Measurements from ENCODE around the gene NODAL. TPM values are rescaled to one million over a fixed set of nuclear protein-coding genes. Genes with fewer than 3 reads are reported as not detected.
"Not testable (repeated sequence)": the region's sequence is repeated elsewhere in the genome, so short reads cannot be mapped to it uniquely, and the experiment has no call there.

The NODAL gene
- total RNA-seq, 1 experiment from 2014 or later = 0.30 TPM

DNA sequence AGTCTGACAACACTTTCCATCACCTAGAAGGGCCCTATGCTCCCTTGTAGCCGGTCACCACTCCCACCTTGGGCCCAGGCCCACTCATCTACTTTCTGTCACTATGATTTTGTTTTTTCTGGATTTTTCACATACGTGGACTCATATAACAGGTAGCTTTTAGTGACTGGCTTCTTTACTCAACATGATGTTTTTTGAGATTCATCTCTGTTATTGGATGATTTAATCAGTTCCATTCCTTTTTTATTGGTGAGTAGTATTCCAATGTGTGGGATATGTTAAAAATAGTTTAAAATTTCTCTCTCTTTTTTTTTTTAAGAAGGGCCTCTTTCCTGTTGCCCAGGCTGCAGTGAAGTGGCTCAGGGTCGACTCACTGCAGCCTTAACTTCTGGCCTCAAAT is 46.3 kb upstream of the NODAL start:
- Histone ChIP-seq H3K27me3 (ENCODE audit: insufficient read depth, low read length) (no peaks in the 10 kb centered on the region), H3K9me3 (ENCODE audit: control insufficient read depth in 1 of 2, insufficient read depth in 1 of 2, low read depth in 1 of 2, low read length in 2 of 2) (no peaks in the 10 kb centered on the region), H2AFZ (ENCODE audit: low read depth, low read length, poor library complexity, severe bottlenecking) (no peak overlapping the region), H3K36me3 (ENCODE audit: control insufficient read depth in 1 of 2, insufficient read depth in 2 of 2, low read length in 2 of 2) (peaks cover 4 to 19% of the 10 kb centered on the region in 2 experiments; a peak in 3 of 4 replicates), H3K4me2 (ENCODE audit: low read length) (no peak overlapping the region), H3K27ac (ENCODE audit: low read depth, low read length) (no peak overlapping the region), H3K4me3 (replicated peaks in 1 of 2; ENCODE audit: low read depth in 1 of 2, low read length in 2 of 2) (no peak overlapping the region), H3K9ac (ENCODE audit: low read length) (no peak overlapping the region), H4K20me1 (ENCODE audit: insufficient read depth) (peaks cover 9% of the 10 kb centered on the region; the same call in 1 of the 2 replicates), H3K4me1 (ENCODE audit: control insufficient read depth in 1 of 2, insufficient read depth in 2 of 2, low read length in 2 of 2) (peaks cover 0 to 2% of the 10 kb centered on the region in 2 experiments; a peak in 1 of 4 replicates), H3K79me2 (ENCODE audit: insufficient read depth, low read length) (peaks cover 92% of the 10 kb centered on the region), H3K9me2 (ENCODE audit: insufficient read depth) (no peaks in the 10 kb centered on the region)
- intact Hi-C loops (cut with micrococcal nuclease) = no loop called here
- BruUV-seq (replicated peaks) = no TSS peak
- TF ChIP-seq ELF1 (IDR thresholded peaks at IDR 0.05; ENCODE audit: borderline replicate concordance, low read depth) (no peak), RAD21 (IDR thresholded peaks at IDR 0.05; ENCODE audit: low read depth) (no peak), SRF (IDR thresholded peaks at IDR 0.05; ENCODE audit: low read depth) (no peak), CBX3 (IDR thresholded peaks at IDR 0.05; ENCODE audit: low read depth) (no peak), EZH2 (IDR thresholded peaks at IDR 0.05) (no peak), EZH2phosphoT487 (IDR thresholded peaks at IDR 0.05; ENCODE audit: borderline replicate concordance) (no peak)
- TF ChIP-seq, protein P1, sequence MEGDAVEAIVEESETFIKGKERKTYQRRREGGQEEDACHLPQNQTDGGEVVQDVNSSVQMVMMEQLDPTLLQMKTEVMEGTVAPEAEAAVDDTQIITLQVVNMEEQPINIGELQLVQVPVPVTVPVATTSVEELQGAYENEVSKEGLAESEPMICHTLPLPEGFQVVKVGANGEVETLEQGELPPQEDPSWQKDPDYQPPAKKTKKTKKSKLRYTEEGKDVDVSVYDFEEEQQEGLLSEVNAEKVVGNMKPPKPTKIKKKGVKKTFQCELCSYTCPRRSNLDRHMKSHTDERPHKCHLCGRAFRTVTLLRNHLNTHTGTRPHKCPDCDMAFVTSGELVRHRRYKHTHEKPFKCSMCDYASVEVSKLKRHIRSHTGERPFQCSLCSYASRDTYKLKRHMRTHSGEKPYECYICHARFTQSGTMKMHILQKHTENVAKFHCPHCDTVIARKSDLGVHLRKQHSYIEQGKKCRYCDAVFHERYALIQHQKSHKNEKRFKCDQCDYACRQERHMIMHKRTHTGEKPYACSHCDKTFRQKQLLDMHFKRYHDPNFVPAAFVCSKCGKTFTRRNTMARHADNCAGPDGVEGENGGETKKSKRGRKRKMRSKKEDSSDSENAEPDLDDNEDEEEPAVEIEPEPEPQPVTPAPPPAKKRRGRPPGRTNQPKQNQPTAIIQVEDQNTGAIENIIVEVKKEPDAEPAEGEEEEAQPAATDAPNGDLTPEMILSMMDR (IDR thresholded peaks at IDR 0.05 in 2 of 3, conservative IDR thresholded peaks at IDR 0.05 in 1 of 3; ENCODE audit: borderline replicate concordance in 1 of 3, insufficient read depth in 1 of 3, low read depth in 2 of 3, low read length in 2 of 3) = no peak
- ATAC-seq (no peak), DNase-seq (ENCODE audit: low read depth, low spot score) (no peak)
- ChIA-PET RAD21 (ENCODE audit: low non-redundant PET in 1 of 2, low total read pairs in 2 of 2, uncharacterized antibody in 2 of 2, unreplicated experiment in 2 of 2) (no interaction called here), POLR2A (no interaction called here), CTCF (no interaction called here)

DNA sequence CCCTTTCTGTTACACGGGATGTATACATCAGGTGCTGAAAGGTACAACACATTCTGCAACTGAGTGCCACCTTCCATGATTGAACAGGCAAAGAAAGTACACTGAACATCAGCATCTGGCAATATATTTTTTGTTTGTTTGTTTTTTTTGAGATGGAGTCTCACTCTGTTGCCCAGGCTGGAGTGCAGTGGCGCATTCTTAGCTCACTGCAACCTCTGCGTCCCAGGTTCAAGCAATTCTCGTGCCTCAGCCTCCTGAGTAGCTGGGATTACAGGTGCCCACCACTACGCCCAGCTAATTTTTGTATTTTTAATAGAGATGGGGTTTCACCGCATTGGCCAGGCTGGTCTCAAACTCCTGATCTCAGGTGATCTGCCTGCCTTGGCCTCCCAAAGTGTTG is 42.4 kb upstream of the NODAL start:
- DNase-seq (ENCODE audit: low read depth, low spot score); H4K20me1 ChIP-seq (ENCODE audit: insufficient read depth); RAD21 ChIA-PET (ENCODE audit: low non-redundant PET in 1 of 2, low total read pairs in 2 of 2, uncharacterized antibody in 2 of 2, unreplicated experiment in 2 of 2); POLR2A ChIA-PET; ATAC-seq; H3K27me3 ChIP-seq (ENCODE audit: insufficient read depth, low read length); CTCF ChIA-PET; H2AFZ ChIP-seq (ENCODE audit: low read depth, low read length, poor library complexity, severe bottlenecking); H3K4me2 ChIP-seq (ENCODE audit: low read length); H3K27ac ChIP-seq (ENCODE audit: low read depth, low read length); H3K4me3 ChIP-seq (replicated peaks in 1 of 2; ENCODE audit: low read depth in 1 of 2, low read length in 2 of 2); H3K9me3 ChIP-seq (ENCODE audit: control insufficient read depth in 1 of 2, insufficient read depth in 1 of 2, low read depth in 1 of 2, low read length in 2 of 2); H3K9me2 ChIP-seq (ENCODE audit: insufficient read depth); H3K9ac ChIP-seq (ENCODE audit: low read length); intact Hi-C loops (cut with micrococcal nuclease); BruUV-seq (replicated peaks): not testable (repeated sequence)
- Histone ChIP-seq H3K79me2 (ENCODE audit: insufficient read depth, low read length) (peaks cover 96% of the 10 kb centered on the region), H3K36me3 (ENCODE audit: control insufficient read depth in 1 of 2, insufficient read depth in 2 of 2, low read length in 2 of 2) (peaks cover 4 to 23% of the 10 kb centered on the region in 2 experiments; a peak in 3 of 4 replicates), H3K4me1 (ENCODE audit: control insufficient read depth in 1 of 2, insufficient read depth in 2 of 2, low read length in 2 of 2) (peaks cover 7 to 18% of the 10 kb centered on the region in 2 experiments; a peak in 3 of 4 replicates)

All from HCT116 (cell line).